Thoracic aorta (tissue), 2 donors: Measurements from ENCODE around the gene BACH2. TPM values are rescaled to one million over a fixed set of nuclear protein-coding genes. Genes with fewer than 3 reads are reported as not detected.
"Not testable (repeated sequence)": the region's sequence is repeated elsewhere in the genome, so short reads cannot be mapped to it uniquely, and the experiment has no call there.

Experiments
- ATAC-seq: fragments of 150-250 bp; one replicate; pipeline ENCODE4 v1.8.0; 2017; ENCODE audit warnings: low read depth; ENCODE audit not compliant: insufficient number of reproducible peaks, low FRiP score
- DNase-seq: peaks from one replicate; pipeline ENCODE4 v3.0.0-alpha.2; 2020; ENCODE audit warnings: low spot score
- H3K27ac ChIP-seq, 2 donors: fragments of 200-600 bp; sonication (generic); 1 replicate in 1 of 2; 2 replicates in 1 of 2; pipeline ENCODE4 v1.5.1; 2016; ENCODE audit warnings: mild to moderate bottlenecking in 2 of 2, moderate library complexity in 2 of 2
- H3K27me3 ChIP-seq: fragments of 200-600 bp; sonication (generic); replicated peaks from 2 replicates; pipeline ENCODE4 v1.6.0; 2016; ENCODE audit warnings: mild to moderate bottlenecking; ENCODE audit not compliant: insufficient read depth
- H3K36me3 ChIP-seq: fragments of 200-600 bp; sonication (generic); one replicate; pipeline ENCODE4 v1.5.1; 2016
- H3K4me1 ChIP-seq, 2 donors: fragments of 200-600 bp; sonication (generic); 1 replicate in 1 of 2; 2 replicates in 1 of 2; pipeline versions ENCODE4 v1.5.1 to v1.6.0; 2016; ENCODE audit warnings: low read depth in 2 of 2, mild to moderate bottlenecking in 1 of 2; ENCODE audit not compliant: control insufficient read depth in 1 of 2
- H3K4me3 ChIP-seq: fragments of 200-600 bp; sonication (generic); 2 replicates; pipeline ENCODE4 v1.5.1; 2016; ENCODE audit warnings: mild to moderate bottlenecking
- H3K9me3 ChIP-seq: fragments of 200-600 bp; sonication (generic); 2 replicates; pipeline ENCODE4 v1.5.1; 2016
- total RNA-seq, 2 donors: library from RNA; depleted of rRNA; stranded (reverse); fragments of >200 nt; gene quantifications; one replicate each; pipeline versions ENCODE4 v1.1.0 to v1.2.3, GENCODE V29; 2016
- TF ChIP-seq, protein P1 (sequence below): fragments of 200-600 bp; sonication (generic); IDR thresholded peaks from one replicate; pipeline ENCODE4 v1.5.1; 2019; ENCODE audit warnings: antibody characterized with exemption

The BACH2 gene
- total RNA-seq, 2 donors from 2014 or later, result 6.1 to 17.8 TPM

DNA sequence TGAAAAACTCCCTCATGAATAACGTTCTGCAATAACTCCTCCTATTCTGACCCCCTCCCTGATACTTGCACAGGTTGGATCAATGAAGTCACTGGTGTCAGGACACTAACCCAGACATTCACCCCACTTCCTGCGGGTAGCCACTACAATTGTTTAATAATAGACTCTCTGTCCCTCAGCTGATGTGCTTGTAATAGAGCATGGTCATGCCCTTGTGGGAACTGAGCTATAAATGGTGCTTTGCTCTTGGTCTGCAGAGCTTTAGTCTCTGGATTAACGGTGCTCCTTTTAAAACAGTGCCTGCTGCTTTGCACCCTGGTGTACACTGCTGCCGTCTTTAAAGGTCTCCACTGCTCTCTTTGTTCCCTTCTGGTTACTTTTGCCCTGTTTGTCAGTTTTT, 127.3 kb downstream of the BACH2 start:
- Histone ChIP-seq H3K27me3 (no peaks in the 10 kb centered on the region), H3K27ac (peak overlapping the region in 1 of 2 donors; percentile 67), H3K4me1 (peaks cover 14 to 41% of the 10 kb centered on the region in 2 donors), H3K4me3 (no peak overlapping the region), H3K9me3 (no peaks in the 10 kb centered on the region), H3K36me3 (no peaks in the 10 kb centered on the region)
- TF ChIP-seq, protein P1, sequence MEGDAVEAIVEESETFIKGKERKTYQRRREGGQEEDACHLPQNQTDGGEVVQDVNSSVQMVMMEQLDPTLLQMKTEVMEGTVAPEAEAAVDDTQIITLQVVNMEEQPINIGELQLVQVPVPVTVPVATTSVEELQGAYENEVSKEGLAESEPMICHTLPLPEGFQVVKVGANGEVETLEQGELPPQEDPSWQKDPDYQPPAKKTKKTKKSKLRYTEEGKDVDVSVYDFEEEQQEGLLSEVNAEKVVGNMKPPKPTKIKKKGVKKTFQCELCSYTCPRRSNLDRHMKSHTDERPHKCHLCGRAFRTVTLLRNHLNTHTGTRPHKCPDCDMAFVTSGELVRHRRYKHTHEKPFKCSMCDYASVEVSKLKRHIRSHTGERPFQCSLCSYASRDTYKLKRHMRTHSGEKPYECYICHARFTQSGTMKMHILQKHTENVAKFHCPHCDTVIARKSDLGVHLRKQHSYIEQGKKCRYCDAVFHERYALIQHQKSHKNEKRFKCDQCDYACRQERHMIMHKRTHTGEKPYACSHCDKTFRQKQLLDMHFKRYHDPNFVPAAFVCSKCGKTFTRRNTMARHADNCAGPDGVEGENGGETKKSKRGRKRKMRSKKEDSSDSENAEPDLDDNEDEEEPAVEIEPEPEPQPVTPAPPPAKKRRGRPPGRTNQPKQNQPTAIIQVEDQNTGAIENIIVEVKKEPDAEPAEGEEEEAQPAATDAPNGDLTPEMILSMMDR, result no peak
- DNase-seq, result no peak
- no peak for ATAC-seq

DNA sequence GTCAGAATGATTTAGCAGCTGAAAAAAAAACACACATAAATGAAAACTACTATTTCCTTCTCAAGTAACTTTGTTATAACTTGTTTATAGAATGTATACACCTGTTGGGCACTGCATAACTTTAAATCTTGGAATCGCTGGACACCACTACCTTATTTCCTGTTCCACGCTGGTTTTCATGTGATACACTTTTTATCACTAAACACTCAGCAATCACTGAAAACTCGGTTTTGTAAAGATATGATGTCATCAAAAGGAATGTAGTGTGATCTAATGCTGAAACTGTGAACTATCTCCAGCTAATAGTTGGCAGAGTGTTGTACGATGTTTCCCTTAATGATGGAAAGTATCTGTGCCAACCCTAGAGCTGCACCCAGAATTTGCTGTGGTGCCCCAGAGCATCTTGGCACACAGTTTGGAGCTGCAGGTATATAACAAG, 127.9 kb downstream of the BACH2 start:
- Histone ChIP-seq H3K36me3 (no peaks in the 10 kb centered on the region), H3K27me3 (no peaks in the 10 kb centered on the region), H3K27ac (peak overlapping the region in 1 of 2 donors; percentile 67), H3K4me1 (peaks cover 14 to 41% of the 10 kb centered on the region in 2 donors), H3K4me3 (no peak overlapping the region), H3K9me3 (no peaks in the 10 kb centered on the region)
- TF ChIP-seq, protein P1, result no peak
- ATAC-seq (peak; percentile 83), DNase-seq (no peak)

- no peak for ATAC-seq
- H3K36me3 ChIP-seq, result no peaks in the 10 kb centered on the region
- peak overlapping the region in 1 of 2 donors; percentile 67 for H3K27ac ChIP-seq
- no peaks in the 10 kb centered on the region for H3K9me3 ChIP-seq
- TF ChIP-seq, protein P1, result no peak
- DNase-seq, result no peak
- no peaks in the 10 kb centered on the region for H3K27me3 ChIP-seq
- H3K4me1 ChIP-seq, result peaks cover 14 to 41% of the 10 kb centered on the region in 2 donors
- H3K4me3 ChIP-seq, result no peak overlapping the region
Measured at GRCh38 chr6:90167514-90168379, 128.9 kb downstream of the BACH2 start.

DNA sequence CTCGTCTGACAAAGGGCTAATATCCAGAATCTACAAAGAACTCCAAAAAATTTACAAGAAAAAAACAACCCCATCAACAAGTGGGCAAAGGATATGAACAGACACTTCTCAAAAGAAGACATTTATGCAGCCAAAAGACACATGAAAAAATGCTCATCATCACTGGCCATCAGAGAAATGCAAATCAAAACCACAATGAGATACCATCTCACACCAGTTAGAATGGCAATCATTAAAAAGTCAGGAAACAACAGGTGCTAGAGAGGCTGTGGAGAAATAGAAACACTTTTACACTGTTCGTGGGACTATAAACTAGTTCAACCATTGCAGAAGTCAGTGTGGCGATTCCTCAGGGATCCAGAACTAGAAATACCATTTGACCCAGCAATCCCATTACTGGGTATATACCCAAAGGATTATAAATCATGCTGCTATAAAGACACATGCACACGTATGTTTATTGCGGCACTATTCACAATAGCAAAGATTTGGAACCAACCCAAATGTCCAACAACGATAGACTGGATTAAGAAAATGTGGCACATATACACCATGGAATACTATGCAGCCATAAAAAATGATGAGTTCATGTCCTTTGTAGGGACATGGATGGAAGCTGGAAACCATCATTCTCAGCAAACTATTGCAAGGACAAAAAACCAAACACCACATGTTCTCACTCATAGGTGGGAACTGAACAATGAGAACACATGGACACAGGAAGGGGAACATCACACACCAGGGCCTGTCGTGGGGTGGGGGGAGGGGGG, 130.3 kb downstream of the BACH2 start:
- H3K36me3 ChIP-seq, H3K27me3 ChIP-seq, ATAC-seq, DNase-seq, H3K9me3 ChIP-seq, H3K27ac ChIP-seq, H3K4me3 ChIP-seq: not testable (repeated sequence)
- peaks cover 17 to 37% of the 10 kb centered on the region in 2 donors for H3K4me1 ChIP-seq

DNA sequence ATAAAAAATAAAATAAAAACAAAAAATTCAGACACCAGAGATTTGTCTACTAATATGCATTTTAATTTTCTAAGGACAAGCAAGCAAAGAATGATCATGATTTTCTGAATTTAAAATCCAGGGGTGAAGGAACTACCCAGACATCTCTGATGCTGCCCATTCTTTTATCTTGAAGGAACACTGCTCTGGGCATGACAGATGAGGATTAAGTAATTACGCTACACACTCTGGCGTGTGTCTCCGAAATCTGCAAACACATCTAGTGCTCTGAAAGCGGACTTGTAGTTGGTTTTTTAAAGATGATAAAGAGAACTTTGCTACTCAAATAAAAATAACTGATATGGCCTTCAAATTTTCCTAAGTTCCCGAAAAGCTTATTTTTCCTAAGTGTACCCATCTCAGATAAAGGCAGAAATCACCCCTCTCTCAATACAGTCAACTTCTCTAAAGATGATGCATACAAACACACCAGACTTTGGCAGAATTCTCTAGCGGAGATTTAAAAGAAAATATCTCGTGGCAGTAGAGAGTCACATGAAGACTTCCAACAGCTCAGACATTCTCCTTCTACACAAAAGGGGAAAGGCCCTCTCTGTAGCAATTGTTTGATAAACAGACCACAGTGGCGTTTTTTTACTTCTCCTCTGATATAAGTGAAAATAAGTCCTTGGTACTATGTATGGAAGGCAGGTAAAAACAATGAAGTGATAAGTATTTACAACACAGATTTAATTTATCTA, 133.8 kb downstream of the BACH2 start:
- Histone ChIP-seq H3K9me3 (no peaks in the 10 kb centered on the region), H3K36me3 (no peaks in the 10 kb centered on the region), H3K4me3 (no peak overlapping the region), H3K27ac (no peak overlapping the region), H3K27me3 (no peaks in the 10 kb centered on the region), H3K4me1 (peaks cover 14 to 40% of the 10 kb centered on the region in 2 donors)
- no peak for DNase-seq
- TF ChIP-seq, protein P1, result no peak
- ATAC-seq, result no peak
